ENCODE data around the gene IL27RA. TPM values are rescaled to one million over a fixed set of nuclear protein-coding genes. Genes with fewer than 3 reads are reported as not detected.

The IL27RA gene
- total and polyA plus RNA-seq, 4 donors = 1.0 to 2.8 (median 1.6) TPM

GRCh38 chr19:13993590-13994300 is 37.8 kb upstream of the IL27RA start:
- Histone ChIP-seq H3K9me3 (ENCODE audit: control insufficient read depth in 4 of 4, low read length in 3 of 4) (no peaks in the 10 kb centered on the region), H3K36me3 (ENCODE audit: control insufficient read depth in 4 of 4, insufficient read depth in 3 of 4, low read depth in 1 of 4, low read length in 3 of 4) (peaks cover 0 to 24% (median 7%) of the 10 kb centered on the region in 4 donors), H3K9ac (ENCODE audit: low read depth in 1 of 2, low read length in 2 of 2) (no peak overlapping the region), H3K27me3 (ENCODE audit: control insufficient read depth in 4 of 4, insufficient read depth in 4 of 4, low read length in 3 of 4) (no peaks in the 10 kb centered on the region), H3K4me1 (ENCODE audit: control insufficient read depth in 4 of 4, insufficient read depth in 4 of 4, low read length in 3 of 4) (peaks cover 0 to 6% (median 2%) of the 10 kb centered on the region in 4 donors), H3K4me3 (ENCODE audit: low read depth in 1 of 3, low read length in 3 of 3) (no peak overlapping the region), H3K27ac (ENCODE audit: low read depth in 1 of 2, low read length in 2 of 2) (no peak overlapping the region)
- DNase-seq (ENCODE audit: low spot score) = no peak
- TF ChIP-seq HNF4A (conservative IDR thresholded peaks at IDR 0.05) (no peak), GABPA (IDR thresholded peaks at IDR 0.05 in 1 of 2, conservative IDR thresholded peaks at IDR 0.05 in 1 of 2) (no peak), TAF1 (conservative IDR thresholded peaks at IDR 0.05) (no peak), ATF3 (IDR thresholded peaks at IDR 0.05) (no peak), JUND (IDR thresholded peaks at IDR 0.05) (no peak), MAX (IDR thresholded peaks at IDR 0.05) (no peak), YY1 (IDR thresholded peaks at IDR 0.05) (no peak), EGR1 (IDR thresholded peaks at IDR 0.05; ENCODE audit: low read depth in 2 of 2) (no peak), ZBTB33 (IDR thresholded peaks at IDR 0.05) (no peak), NR2F2 (IDR thresholded peaks at IDR 0.05) (no peak), REST (IDR thresholded peaks at IDR 0.05) (no peak), RXRA (IDR thresholded peaks at IDR 0.05) (no peak), CTCF (IDR thresholded peaks at IDR 0.05; ENCODE audit: low read depth, low read length, missing input control) (no peak), HNF4G (IDR thresholded peaks at IDR 0.05) (no peak), FOXA1 (IDR thresholded peaks at IDR 0.05) (no peak), RAD21 (IDR thresholded peaks at IDR 0.05) (no peak), FOXA2 (IDR thresholded peaks at IDR 0.05) (no peak)
- 95% methylated on average over 22 of the region's 22 CpGs for WGBS

Measured in liver (tissue), 9 donors.